ENCODE data around the gene GH1.
A peak's percentile ranks its signal among the peaks of the same experiment; 100 is the strongest.
"Not testable (repeated sequence)": the region's sequence is repeated elsewhere in the genome, so short reads cannot be mapped to it uniquely, and the experiment has no call there.

The GH1 gene

DNA sequence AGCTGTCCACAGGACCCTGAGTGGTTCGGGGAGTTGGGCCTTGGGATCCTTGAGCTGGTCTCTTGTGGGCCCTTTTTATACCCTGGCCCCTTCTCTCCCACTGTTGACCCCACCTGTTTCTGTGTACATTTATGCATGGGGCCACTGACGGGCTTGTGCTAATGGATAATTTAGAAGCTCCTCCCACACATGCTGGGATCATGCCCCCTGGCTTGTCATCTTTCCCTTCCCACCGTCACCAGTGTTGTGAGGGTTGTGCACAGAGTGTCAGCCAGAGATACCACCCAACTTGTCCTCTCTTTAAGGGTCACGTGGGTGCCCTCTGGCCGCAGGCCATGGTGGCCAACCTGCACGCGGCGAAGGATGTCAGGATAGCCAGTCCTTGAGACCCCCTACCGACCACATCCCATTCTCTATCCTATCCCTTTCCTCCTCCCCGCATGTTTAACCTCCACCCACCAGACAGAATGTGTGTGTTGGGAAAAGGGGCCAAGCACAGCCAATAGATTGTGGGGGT is at the start of gene GH1:
Gene GH1, minus strand, starts transcription at position 51 of the 517 bp plus-strand sequence. CDS start 63 bp downstream, outside the sequence.
- H3K79me2 ChIP-seq (ENCODE audit: control insufficient read depth, low read length); H4K20me1 ChIP-seq (ENCODE audit: control insufficient read depth, insufficient read depth, low read depth, low read length); H3F3A ChIP-seq (ENCODE audit: control insufficient read depth, insufficient read depth); H3K36me3 ChIP-seq (ENCODE audit: control insufficient read depth, low read length); H3K9me2 ChIP-seq (replicated peaks; ENCODE audit: control insufficient read depth, low read length); H3K27me3 ChIP-seq (ENCODE audit: control insufficient read depth, low read length); H3K4me3 ChIP-seq (ENCODE audit: low read length); H3K27ac ChIP-seq (ENCODE audit: low read depth, low read length); H3K9me3 ChIP-seq (ENCODE audit: control insufficient read depth, insufficient read depth, low read length): not testable (repeated sequence)
- H3K4me1 ChIP-seq (ENCODE audit: control insufficient read depth, low read length), result peaks cover 72% of the 10 kb centered on the region
- H3K4me2 ChIP-seq (ENCODE audit: low read length), result peak within 1 kb of the TSS; percentile 51

DNA sequence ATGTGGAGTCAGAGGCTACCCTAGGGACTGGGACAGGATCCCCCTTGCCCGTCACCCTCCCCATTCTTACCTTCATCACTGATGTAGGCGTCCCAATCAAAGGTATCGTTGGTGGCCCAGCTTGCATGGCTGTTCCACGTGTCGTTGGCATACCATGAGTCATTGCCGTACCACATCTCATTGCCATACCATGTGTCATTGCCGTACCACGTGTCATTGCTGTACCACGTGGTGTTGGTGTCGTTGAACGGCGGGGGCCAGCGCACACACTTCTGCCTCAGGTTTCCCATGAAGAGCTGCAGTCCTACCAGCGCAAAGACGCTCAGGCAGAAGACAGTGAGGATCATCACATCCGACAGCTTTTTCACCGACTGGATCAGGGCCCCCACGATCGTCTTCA is 49.3 kb upstream of the GH1 start:
- Histone ChIP-seq H3K79me2 (ENCODE audit: control insufficient read depth, low read length) (no peaks in the 10 kb centered on the region), H3F3A (ENCODE audit: control insufficient read depth, insufficient read depth) (0 out of 2 replicates have a peak, but pooled peaks cover under 1% of the 10 kb centered on the region)
- TF ChIP-seq, protein P1, sequence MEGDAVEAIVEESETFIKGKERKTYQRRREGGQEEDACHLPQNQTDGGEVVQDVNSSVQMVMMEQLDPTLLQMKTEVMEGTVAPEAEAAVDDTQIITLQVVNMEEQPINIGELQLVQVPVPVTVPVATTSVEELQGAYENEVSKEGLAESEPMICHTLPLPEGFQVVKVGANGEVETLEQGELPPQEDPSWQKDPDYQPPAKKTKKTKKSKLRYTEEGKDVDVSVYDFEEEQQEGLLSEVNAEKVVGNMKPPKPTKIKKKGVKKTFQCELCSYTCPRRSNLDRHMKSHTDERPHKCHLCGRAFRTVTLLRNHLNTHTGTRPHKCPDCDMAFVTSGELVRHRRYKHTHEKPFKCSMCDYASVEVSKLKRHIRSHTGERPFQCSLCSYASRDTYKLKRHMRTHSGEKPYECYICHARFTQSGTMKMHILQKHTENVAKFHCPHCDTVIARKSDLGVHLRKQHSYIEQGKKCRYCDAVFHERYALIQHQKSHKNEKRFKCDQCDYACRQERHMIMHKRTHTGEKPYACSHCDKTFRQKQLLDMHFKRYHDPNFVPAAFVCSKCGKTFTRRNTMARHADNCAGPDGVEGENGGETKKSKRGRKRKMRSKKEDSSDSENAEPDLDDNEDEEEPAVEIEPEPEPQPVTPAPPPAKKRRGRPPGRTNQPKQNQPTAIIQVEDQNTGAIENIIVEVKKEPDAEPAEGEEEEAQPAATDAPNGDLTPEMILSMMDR (IDR thresholded peaks at IDR 0.05; ENCODE audit: low read depth, low read length, poor library complexity, severe bottlenecking), result no peak
- no peak for TF ChIP-seq EZH2phosphoT487 (IDR thresholded peaks at IDR 0.05; ENCODE audit: borderline replicate concordance, low read length)

DNA sequence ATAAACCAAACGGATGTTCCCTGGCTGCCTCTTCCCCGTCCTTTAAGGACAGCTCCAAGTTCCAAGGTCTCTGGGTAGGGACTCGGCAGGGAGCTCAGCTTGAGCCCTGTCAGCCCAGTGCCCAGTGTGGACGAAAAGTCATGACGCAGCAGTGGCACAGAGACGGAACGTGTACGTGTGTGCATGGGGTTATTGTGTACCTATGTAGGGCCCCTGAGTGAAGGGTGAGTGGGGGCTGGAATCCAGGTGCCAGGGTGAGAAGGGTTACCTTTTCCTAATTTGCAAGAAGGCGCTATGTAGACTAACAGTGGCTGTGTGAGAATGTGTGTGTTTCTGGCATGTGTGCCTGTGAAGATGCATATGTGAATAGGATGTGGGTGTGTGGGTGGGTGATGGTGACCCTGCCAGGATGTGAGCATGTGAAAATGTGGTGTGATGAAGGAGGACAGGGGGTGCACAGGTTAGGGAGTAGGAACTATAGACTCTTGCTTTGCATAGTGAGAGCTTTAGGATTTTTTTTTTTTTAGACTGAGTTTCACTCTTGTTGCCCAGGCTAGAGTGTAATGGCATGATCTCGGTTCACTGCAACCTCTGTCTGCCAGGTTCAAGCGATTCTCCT is 48.1 kb upstream of the GH1 start:
- H3K27me3 ChIP-seq (ENCODE audit: control insufficient read depth, low read length), result peaks cover 9% of the 10 kb centered on the region; the same call in 1 of the 2 replicates
- no peaks in the 10 kb centered on the region for H3K9me2 ChIP-seq (replicated peaks; ENCODE audit: control insufficient read depth, low read length)
- H3F3A ChIP-seq (ENCODE audit: control insufficient read depth, insufficient read depth), result 0 out of 2 replicates have a peak, but pooled peaks cover 4% of the 10 kb centered on the region
- H3K36me3 ChIP-seq (ENCODE audit: control insufficient read depth, low read length), result no peaks in the 10 kb centered on the region
- H3K4me1 ChIP-seq (ENCODE audit: control insufficient read depth, low read length), result no peaks in the 10 kb centered on the region
- H3K27ac ChIP-seq (ENCODE audit: low read depth, low read length), result no peak overlapping the region
- TF ChIP-seq EZH2phosphoT487 (IDR thresholded peaks at IDR 0.05; ENCODE audit: borderline replicate concordance, low read length), result no peak
- TF ChIP-seq, protein P1 (IDR thresholded peaks at IDR 0.05; ENCODE audit: low read depth, low read length, poor library complexity, severe bottlenecking), result no peak
- no peaks in the 10 kb centered on the region for H4K20me1 ChIP-seq (ENCODE audit: control insufficient read depth, insufficient read depth, low read depth, low read length)
- no peaks in the 10 kb centered on the region for H3K9me3 ChIP-seq (ENCODE audit: control insufficient read depth, insufficient read depth, low read length)
- H3K79me2 ChIP-seq (ENCODE audit: control insufficient read depth, low read length), result no peaks in the 10 kb centered on the region
- H3K4me3 ChIP-seq (ENCODE audit: low read length), result no peak overlapping the region
- H3K4me2 ChIP-seq (ENCODE audit: low read length), result no peak overlapping the region

More for the DNA sequence above, 49.3 kb upstream of the GH1 start:
- H3K9me2 ChIP-seq (replicated peaks; ENCODE audit: control insufficient read depth, low read length), result no peaks in the 10 kb centered on the region
- H3K9me3 ChIP-seq (ENCODE audit: control insufficient read depth, insufficient read depth, low read length), result no peaks in the 10 kb centered on the region
- no peak overlapping the region for H3K4me2 ChIP-seq (ENCODE audit: low read length)
- H3K4me1 ChIP-seq (ENCODE audit: control insufficient read depth, low read length), result no peaks in the 10 kb centered on the region
- no peaks in the 10 kb centered on the region for H4K20me1 ChIP-seq (ENCODE audit: control insufficient read depth, insufficient read depth, low read depth, low read length)
- H3K27me3 ChIP-seq (ENCODE audit: control insufficient read depth, low read length), result peaks cover 9% of the 10 kb centered on the region; the same call in 1 of the 2 replicates
- no peak overlapping the region for H3K27ac ChIP-seq (ENCODE audit: low read depth, low read length)
- H3K36me3 ChIP-seq (ENCODE audit: control insufficient read depth, low read length), result no peaks in the 10 kb centered on the region
- no peak overlapping the region for H3K4me3 ChIP-seq (ENCODE audit: low read length)

DNA sequence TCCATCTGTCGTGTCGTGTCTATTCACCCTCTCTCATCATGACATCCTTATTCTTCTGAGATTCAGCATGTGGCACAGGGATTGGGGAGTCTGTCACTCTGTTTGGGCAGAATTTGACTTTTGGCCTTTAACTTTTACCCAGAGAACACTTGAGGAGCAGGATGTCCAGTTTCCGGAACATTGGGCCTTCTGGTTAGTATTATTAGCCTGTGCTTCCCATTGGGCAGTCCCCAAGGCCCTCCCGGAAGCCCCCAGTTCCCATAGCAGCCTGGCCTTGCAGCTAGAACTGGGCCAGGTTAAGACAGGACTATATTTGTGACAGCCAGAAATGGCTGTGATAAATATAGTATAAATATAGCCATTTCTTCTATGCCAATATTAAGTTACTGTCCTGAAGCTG is 44.5 kb upstream of the GH1 start:
- Histone ChIP-seq H4K20me1 (ENCODE audit: control insufficient read depth, insufficient read depth, low read depth, low read length) (no peaks in the 10 kb centered on the region), H3K27ac (ENCODE audit: low read depth, low read length) (no peak overlapping the region), H3K27me3 (ENCODE audit: control insufficient read depth, low read length) (peaks cover 2% of the 10 kb centered on the region; the same call in 1 of the 2 replicates), H3K4me2 (ENCODE audit: low read length) (no peak overlapping the region), H3K4me1 (ENCODE audit: control insufficient read depth, low read length) (peaks cover 4% of the 10 kb centered on the region), H3K36me3 (ENCODE audit: control insufficient read depth, low read length) (no peaks in the 10 kb centered on the region), H3K9me3 (ENCODE audit: control insufficient read depth, insufficient read depth, low read length) (no peaks in the 10 kb centered on the region), H3K79me2 (ENCODE audit: control insufficient read depth, low read length) (no peaks in the 10 kb centered on the region), H3K4me3 (ENCODE audit: low read length) (no peak overlapping the region), H3K9me2 (replicated peaks; ENCODE audit: control insufficient read depth, low read length) (no peaks in the 10 kb centered on the region), H3F3A (ENCODE audit: control insufficient read depth, insufficient read depth) (0 out of 2 replicates have a peak, but pooled peaks cover 4% of the 10 kb centered on the region)
- no peak for TF ChIP-seq EZH2phosphoT487 (IDR thresholded peaks at IDR 0.05; ENCODE audit: borderline replicate concordance, low read length)
- TF ChIP-seq, protein P1 (IDR thresholded peaks at IDR 0.05; ENCODE audit: low read depth, low read length, poor library complexity, severe bottlenecking), result no peak
